ENCODE measurements around the gene MORC2. TPM values are rescaled to one million over a fixed set of nuclear protein-coding genes. Genes with fewer than 3 reads are reported as not detected.

The MORC2 gene
- total and polyA plus RNA-seq, 10 of the 15 experiments (the other 5 are each of a cell fraction or from before 2014, with no cell fraction given): 1.7 to 16.3 (median 9.0) TPM

DNA sequence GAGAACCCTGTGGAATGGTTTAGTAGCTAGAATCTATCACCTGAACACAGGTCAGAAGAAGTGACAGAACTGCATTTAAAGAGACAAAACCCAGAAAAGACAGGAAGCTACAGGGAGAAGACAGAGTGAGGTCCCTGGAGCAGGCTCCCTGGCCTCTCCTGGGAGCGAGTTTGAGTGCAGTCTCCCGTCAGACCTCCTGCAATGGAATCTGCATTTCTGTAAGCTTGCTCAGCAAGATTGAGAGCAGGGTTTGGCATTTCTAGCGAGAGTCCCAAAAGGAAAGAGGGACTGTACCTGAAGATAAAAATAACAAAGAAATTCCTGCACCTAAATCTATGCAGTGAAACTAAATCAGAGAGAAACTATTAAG, 74.2 kb downstream of the MORC2 start:
- Histone ChIP-seq H3K4me1 (ENCODE audit: control insufficient read depth, insufficient read depth, low read length) (no peaks in the 10 kb centered on the region), H2AFZ (ENCODE audit: control insufficient read depth, low read depth, low read length) (no peak overlapping the region), H3K9ac (ENCODE audit: control insufficient read depth, insufficient read depth, low read length) (no peak overlapping the region), H3K4me2 (ENCODE audit: control insufficient read depth, insufficient read depth) (no peak overlapping the region), H3K4me3 (no peak overlapping the region), H3K36me3 (ENCODE audit: control insufficient read depth in 2 of 2, insufficient read depth in 2 of 2, low read length in 1 of 2) (peaks cover 0 to 14% of the 10 kb centered on the region in 2 experiments; a peak in 2 of 4 replicates), H3K27ac (ENCODE audit: control insufficient read depth, insufficient read depth) (no peak overlapping the region), H4K20me1 (ENCODE audit: control insufficient read depth, insufficient read depth) (no peaks in the 10 kb centered on the region; the same call in 1 of the 2 replicates), H3K9me3 (replicated peaks; ENCODE audit: control insufficient read depth, insufficient read depth, low read length) (no peaks in the 10 kb centered on the region; the same call in 2 of the 3 replicates), H3K79me2 (ENCODE audit: control insufficient read depth, insufficient read depth, low read length) (no peaks in the 10 kb centered on the region), H3K27me3 (replicated peaks in 1 of 2; ENCODE audit: control insufficient read depth in 2 of 2, insufficient read depth in 2 of 2, low read length in 1 of 2) (no peaks in the 10 kb centered on the region)
- WGBS (ENCODE audit: insufficient coverage, insufficient replicate concordance, low lambda C conversion rate, missing lambda C conversion rate): 26% methylated on average over 3 of the region's 3 CpGs
- FAIRE-seq: no peak
- DNase-seq (ENCODE audit: low read depth, low spot score): no peak
- POLR2A ChIA-PET: no interaction called here
- BruUV-seq (replicated peaks): no TSS peak
- CTCF ChIA-PET: no interaction called here
- no peak for TF ChIP-seq ZBED1 (IDR thresholded peaks at IDR 0.05; ENCODE audit: borderline replicate concordance)
- no peak for TF ChIP-seq BACH1 (IDR thresholded peaks at IDR 0.05; ENCODE audit: borderline replicate concordance)
- no peak for TF ChIP-seq CHD2 (IDR thresholded peaks at IDR 0.05; ENCODE audit: borderline replicate concordance, low read depth, low read length)
- TF ChIP-seq NR2C1 (IDR thresholded peaks at IDR 0.05): no peak
- RAD21 ChIA-PET (ENCODE audit: unreplicated experiment): no interaction called here
- intact Hi-C loops (cut with micrococcal nuclease; ENCODE audit: unreplicated experiment): loop anchor here (5.0 kb wide), 1 partner anchor 132 kb away; no protein-coding TSS in a partner anchor
- SMC1A ChIA-PET (ENCODE audit: uncharacterized antibody, unreplicated experiment): interaction anchor here (1.3 to 1.8 kb wide), 2 partner anchors 16 to 131 kb away, joined by 4 to 7 read pairs; no protein-coding TSS in a partner anchor
- ATAC-seq: no peak
- in situ Hi-C loops (cut with MboI): no loop called here

DNA sequence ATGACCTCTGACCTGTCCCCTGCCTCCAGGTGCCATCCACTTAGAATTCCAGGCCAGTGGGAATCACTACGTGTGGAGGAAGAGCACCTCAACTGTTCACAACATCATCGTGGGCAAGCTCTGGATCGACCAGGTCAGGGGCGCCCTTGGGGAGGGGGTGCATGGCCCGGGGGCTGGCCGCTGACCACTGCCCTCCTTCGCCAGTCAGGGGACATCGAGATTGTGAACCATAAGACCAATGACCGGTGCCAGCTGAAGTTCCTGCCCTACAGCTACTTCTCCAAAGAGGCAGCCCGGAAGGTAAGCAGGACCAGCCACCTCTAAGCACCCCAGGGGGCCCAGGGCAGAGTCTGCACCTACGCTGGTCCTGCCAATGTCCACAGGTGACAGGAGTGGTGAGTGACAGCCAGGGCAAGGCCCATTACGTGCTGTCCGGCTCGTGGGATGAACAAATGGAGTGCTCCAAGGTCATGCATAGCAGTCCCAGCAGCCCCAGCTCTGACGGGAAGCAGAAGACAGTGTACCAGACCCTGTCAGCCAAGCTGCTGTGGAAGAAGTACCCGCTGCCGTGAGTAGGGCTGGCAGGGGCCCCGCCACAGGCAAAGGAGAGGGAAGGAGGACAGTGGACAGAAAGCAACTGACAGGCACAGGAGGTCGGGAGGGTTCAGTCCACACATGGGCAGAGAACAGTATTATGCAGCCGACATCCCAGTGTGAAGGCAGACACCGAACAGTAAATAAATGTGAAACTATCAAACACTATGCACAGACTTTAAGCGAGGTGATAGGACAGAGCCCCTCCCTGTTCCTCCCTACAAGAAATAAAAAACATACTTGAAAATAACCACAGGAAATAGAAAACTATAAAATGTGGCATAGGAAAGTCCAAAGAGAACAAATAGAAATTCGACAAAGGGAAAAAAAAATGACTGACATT, 74.9 kb downstream of the MORC2 start:
- no peak for FAIRE-seq
- ChIA-PET POLR2A (no interaction called here), CTCF (no interaction called here), SMC1A (ENCODE audit: uncharacterized antibody, unreplicated experiment) (interaction anchor here (1.3 to 1.8 kb wide), 2 partner anchors 17 to 130 kb away, joined by 4 to 7 read pairs; no protein-coding TSS in a partner anchor), RAD21 (ENCODE audit: unreplicated experiment) (no interaction called here)
- WGBS (ENCODE audit: insufficient coverage, insufficient replicate concordance, low lambda C conversion rate, missing lambda C conversion rate): 47% methylated on average over 20 of the region's 23 CpGs
- intact Hi-C loops (cut with micrococcal nuclease; ENCODE audit: unreplicated experiment) (loop anchor here (5.0 kb wide), 1 partner anchor 131 kb away; no protein-coding TSS in a partner anchor), in situ Hi-C loops (cut with MboI) (no loop called here)
- H4K20me1 ChIP-seq (ENCODE audit: control insufficient read depth, insufficient read depth): no peaks in the 10 kb centered on the region; the same call in 1 of the 2 replicates
- H3K27ac ChIP-seq (ENCODE audit: control insufficient read depth, insufficient read depth): no peak overlapping the region
- H3K79me2 ChIP-seq (ENCODE audit: control insufficient read depth, insufficient read depth, low read length): no peaks in the 10 kb centered on the region
- ATAC-seq: no peak
- H2AFZ ChIP-seq (ENCODE audit: control insufficient read depth, low read depth, low read length): no peak overlapping the region
- no peaks in the 10 kb centered on the region for H3K27me3 ChIP-seq (replicated peaks in 1 of 2; ENCODE audit: control insufficient read depth in 2 of 2, insufficient read depth in 2 of 2, low read length in 1 of 2)
- H3K4me1 ChIP-seq (ENCODE audit: control insufficient read depth, insufficient read depth, low read length): no peaks in the 10 kb centered on the region
- no peak overlapping the region for H3K4me2 ChIP-seq (ENCODE audit: control insufficient read depth, insufficient read depth)
- no peaks in the 10 kb centered on the region for H3K9me3 ChIP-seq (replicated peaks; ENCODE audit: control insufficient read depth, insufficient read depth, low read length)
- DNase-seq (ENCODE audit: low read depth, low spot score): no peak
- peaks cover 0 to 15% of the 10 kb centered on the region in 2 experiments; a peak in 2 of 4 replicates for H3K36me3 ChIP-seq (ENCODE audit: control insufficient read depth in 2 of 2, insufficient read depth in 2 of 2, low read length in 1 of 2)
- no TSS peak for BruUV-seq (replicated peaks)
- H3K9ac ChIP-seq (ENCODE audit: control insufficient read depth, insufficient read depth, low read length): no peak overlapping the region
- no peak overlapping the region for H3K4me3 ChIP-seq
- no peak for TF ChIP-seq IRF3 (IDR thresholded peaks at IDR 0.05)
- TF ChIP-seq, protein P1, sequence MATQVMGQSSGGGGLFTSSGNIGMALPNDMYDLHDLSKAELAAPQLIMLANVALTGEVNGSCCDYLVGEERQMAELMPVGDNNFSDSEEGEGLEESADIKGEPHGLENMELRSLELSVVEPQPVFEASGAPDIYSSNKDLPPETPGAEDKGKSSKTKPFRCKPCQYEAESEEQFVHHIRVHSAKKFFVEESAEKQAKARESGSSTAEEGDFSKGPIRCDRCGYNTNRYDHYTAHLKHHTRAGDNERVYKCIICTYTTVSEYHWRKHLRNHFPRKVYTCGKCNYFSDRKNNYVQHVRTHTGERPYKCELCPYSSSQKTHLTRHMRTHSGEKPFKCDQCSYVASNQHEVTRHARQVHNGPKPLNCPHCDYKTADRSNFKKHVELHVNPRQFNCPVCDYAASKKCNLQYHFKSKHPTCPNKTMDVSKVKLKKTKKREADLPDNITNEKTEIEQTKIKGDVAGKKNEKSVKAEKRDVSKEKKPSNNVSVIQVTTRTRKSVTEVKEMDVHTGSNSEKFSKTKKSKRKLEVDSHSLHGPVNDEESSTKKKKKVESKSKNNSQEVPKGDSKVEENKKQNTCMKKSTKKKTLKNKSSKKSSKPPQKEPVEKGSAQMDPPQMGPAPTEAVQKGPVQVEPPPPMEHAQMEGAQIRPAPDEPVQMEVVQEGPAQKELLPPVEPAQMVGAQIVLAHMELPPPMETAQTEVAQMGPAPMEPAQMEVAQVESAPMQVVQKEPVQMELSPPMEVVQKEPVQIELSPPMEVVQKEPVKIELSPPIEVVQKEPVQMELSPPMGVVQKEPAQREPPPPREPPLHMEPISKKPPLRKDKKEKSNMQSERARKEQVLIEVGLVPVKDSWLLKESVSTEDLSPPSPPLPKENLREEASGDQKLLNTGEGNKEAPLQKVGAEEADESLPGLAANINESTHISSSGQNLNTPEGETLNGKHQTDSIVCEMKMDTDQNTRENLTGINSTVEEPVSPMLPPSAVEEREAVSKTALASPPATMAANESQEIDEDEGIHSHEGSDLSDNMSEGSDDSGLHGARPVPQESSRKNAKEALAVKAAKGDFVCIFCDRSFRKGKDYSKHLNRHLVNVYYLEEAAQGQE (IDR thresholded peaks at IDR 0.05; ENCODE audit: low read depth, low read length): no peak
- no peak for TF ChIP-seq BCL3 (IDR thresholded peaks at IDR 0.05; ENCODE audit: borderline replicate concordance, insufficient read depth, low read depth, low read length, poor library complexity, severe bottlenecking)
- no peak for TF ChIP-seq NFXL1 (IDR thresholded peaks at IDR 0.05; ENCODE audit: borderline replicate concordance)
- TF ChIP-seq CHD1 (IDR thresholded peaks at IDR 0.05; ENCODE audit: low read depth, low read length): no peak

Measured in GM12878 (cell line).